SU-DHL-6 (cell line): Measurements from ENCODE around the gene TMEM132A.

Source experiments
- H2AFZ ChIP-seq: fragments of 200-600 bp; sonication (generic); 2 replicates; pipeline ENCODE4 v1.6.1; 2014; ENCODE audit warnings: low read depth, mild to moderate bottlenecking, moderate library complexity, mixed read lengths, antibody characterized with exemption, low read length; ENCODE audit not compliant: severe bottlenecking
- H3F3A ChIP-seq: fragments of 200-600 bp; shearing (Covaris generic); 2 replicates; pipeline ENCODE4 v1.6.0; 2016; ENCODE audit warnings: antibody characterized with exemption, mild to moderate bottlenecking; ENCODE audit not compliant: insufficient read depth
- H3K27ac ChIP-seq: fragments of 200-600 bp; sonication (generic); 2 replicates; pipeline ENCODE4 v1.5.1; 2016; ENCODE audit warnings: low read depth, mild to moderate bottlenecking, low read length, moderate library complexity, mixed read lengths
- H3K27me3 ChIP-seq: fragments of 200-600 bp; sonication (generic), shearing (Covaris generic); 2 replicates; pipeline ENCODE4 v1.6.0; 2014; ENCODE audit warnings: mild to moderate bottlenecking, low read length
- H3K36me3 ChIP-seq: fragments of 200-600 bp; sonication (generic); 2 replicates; pipeline ENCODE4 v1.6.1; 2014; ENCODE audit warnings: mild to moderate bottlenecking, low read length, mixed read lengths
- H3K4me2 ChIP-seq: fragments of 300-600, 200-600 bp; shearing (Covaris generic), sonication (generic); 2 replicates; pipeline ENCODE4 v1.6.0; 2014; ENCODE audit warnings: low read length, low read depth, mild to moderate bottlenecking; ENCODE audit not compliant: poor library complexity, severe bottlenecking
- H3K4me3 ChIP-seq: fragments of 200-600 bp; sonication (generic); 2 replicates; pipeline ENCODE4 v1.5.1; 2014; ENCODE audit warnings: antibody characterized with exemption, low read length, mild to moderate bottlenecking, mixed read lengths; ENCODE audit not compliant: insufficient read depth, poor library complexity, severe bottlenecking
- H3K79me2 ChIP-seq: fragments of 200-600 bp; sonication (generic); 2 replicates; pipeline ENCODE4 v1.6.1; 2014; ENCODE audit warnings: mild to moderate bottlenecking, low read length, moderate library complexity; ENCODE audit not compliant: insufficient read depth
- H3K9ac ChIP-seq: fragments of 200-600 bp; sonication (generic); 2 replicates; pipeline ENCODE4 v1.7.0; 2014; ENCODE audit warnings: mild to moderate bottlenecking, low read length
- H3K9me2 ChIP-seq: fragments of 200-600 bp; sonication (generic); replicated peaks from 2 replicates; pipeline ENCODE4 v1.6.1; 2014; ENCODE audit warnings: low read length; ENCODE audit not compliant: insufficient read depth
- H3K9me3 ChIP-seq: fragments of 200-600 bp; sonication (generic); 2 replicates; pipeline ENCODE4 v1.6.1; 2014; ENCODE audit warnings: low read length, mixed read lengths; ENCODE audit not compliant: insufficient read depth
- H4K20me1 ChIP-seq: fragments of 200-600 bp; sonication (generic); 2 replicates; pipeline ENCODE4 v1.6.1; 2014; ENCODE audit warnings: low read depth, mild to moderate bottlenecking, antibody characterized with exemption, low read length, moderate library complexity, mixed read lengths
- EZH2phosphoT487 ChIP-seq: fragments of 200-600 bp; sonication (generic), shearing (Covaris generic); conservative IDR thresholded peaks from 2 replicates; pipeline ENCODE4 v1.6.1; 2018; ENCODE audit warnings: mild to moderate bottlenecking, antibody characterized with exemption, low read length, moderate library complexity, mixed read lengths
- TF ChIP-seq, protein P1 (sequence below): fragments of 200-600 bp; sonication (generic); IDR thresholded peaks from one replicate; pipeline ENCODE4 v1.5.1; 2017; ENCODE audit warnings: antibody characterized with exemption, mild to moderate bottlenecking, low read length, moderate library complexity; ENCODE audit not compliant: insufficient read depth, poor library complexity, severe bottlenecking

TMEM132A gene

GRCh38 chr11:60937144-60937527 lies 12.9 kb downstream of the TMEM132A start:
- no peaks in the 10 kb centered on the region for H3K36me3 ChIP-seq
- no peak overlapping the region for H3K9ac ChIP-seq
- peaks cover 9% of the 10 kb centered on the region for H3F3A ChIP-seq
- no peaks in the 10 kb centered on the region for H3K79me2 ChIP-seq
- H2AFZ ChIP-seq, result no peak overlapping the region
- TF ChIP-seq, protein P1, sequence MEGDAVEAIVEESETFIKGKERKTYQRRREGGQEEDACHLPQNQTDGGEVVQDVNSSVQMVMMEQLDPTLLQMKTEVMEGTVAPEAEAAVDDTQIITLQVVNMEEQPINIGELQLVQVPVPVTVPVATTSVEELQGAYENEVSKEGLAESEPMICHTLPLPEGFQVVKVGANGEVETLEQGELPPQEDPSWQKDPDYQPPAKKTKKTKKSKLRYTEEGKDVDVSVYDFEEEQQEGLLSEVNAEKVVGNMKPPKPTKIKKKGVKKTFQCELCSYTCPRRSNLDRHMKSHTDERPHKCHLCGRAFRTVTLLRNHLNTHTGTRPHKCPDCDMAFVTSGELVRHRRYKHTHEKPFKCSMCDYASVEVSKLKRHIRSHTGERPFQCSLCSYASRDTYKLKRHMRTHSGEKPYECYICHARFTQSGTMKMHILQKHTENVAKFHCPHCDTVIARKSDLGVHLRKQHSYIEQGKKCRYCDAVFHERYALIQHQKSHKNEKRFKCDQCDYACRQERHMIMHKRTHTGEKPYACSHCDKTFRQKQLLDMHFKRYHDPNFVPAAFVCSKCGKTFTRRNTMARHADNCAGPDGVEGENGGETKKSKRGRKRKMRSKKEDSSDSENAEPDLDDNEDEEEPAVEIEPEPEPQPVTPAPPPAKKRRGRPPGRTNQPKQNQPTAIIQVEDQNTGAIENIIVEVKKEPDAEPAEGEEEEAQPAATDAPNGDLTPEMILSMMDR, result no peak
- no peak for TF ChIP-seq EZH2phosphoT487
- no peak overlapping the region for H3K4me2 ChIP-seq
- no peaks in the 10 kb centered on the region for H3K27me3 ChIP-seq
- no peaks in the 10 kb centered on the region for H4K20me1 ChIP-seq
- H3K27ac ChIP-seq, result no peak overlapping the region
- H3K9me3 ChIP-seq, result no peaks in the 10 kb centered on the region
- no peaks in the 10 kb centered on the region for H3K9me2 ChIP-seq
- H3K4me3 ChIP-seq, result no peak overlapping the region

GRCh38 chr11:60937811-60938210 lies 13.6 kb downstream of the TMEM132A start:
- Histone ChIP-seq H3K36me3 (no peaks in the 10 kb centered on the region), H3K79me2 (no peaks in the 10 kb centered on the region), H3K9me3 (no peaks in the 10 kb centered on the region), H3K9ac (no peak overlapping the region), H3K4me3 (no peak overlapping the region), H3F3A (peaks cover 2% of the 10 kb centered on the region; the same call in 1 of the 2 replicates), H2AFZ (no peak overlapping the region), H3K27ac (no peak overlapping the region), H3K4me2 (no peak overlapping the region), H3K9me2 (no peaks in the 10 kb centered on the region), H3K27me3 (no peaks in the 10 kb centered on the region), H4K20me1 (no peaks in the 10 kb centered on the region)
- TF ChIP-seq, protein P1, result no peak
- TF ChIP-seq EZH2phosphoT487, result no peak

DNA sequence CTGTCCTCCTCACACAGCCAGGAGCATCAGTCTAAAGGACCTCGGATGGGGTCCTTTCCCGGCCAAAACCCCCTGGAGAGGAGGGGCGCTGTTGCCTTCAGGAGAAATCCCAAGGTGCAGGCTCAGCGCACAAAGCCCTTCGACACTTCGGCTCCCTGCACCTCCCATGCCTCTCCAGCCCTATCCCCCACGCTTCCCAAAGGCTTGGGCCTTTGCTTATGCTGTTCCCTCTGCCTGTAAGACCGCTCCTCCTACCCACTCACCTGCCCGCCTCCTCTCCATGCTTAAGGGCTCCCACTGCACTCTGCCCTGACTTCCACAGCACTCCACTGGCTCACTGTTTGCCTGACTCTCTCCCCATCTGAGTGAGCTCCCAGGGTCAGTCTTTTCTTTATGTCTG lies 14.2 kb downstream of the TMEM132A start:
- Histone ChIP-seq H3F3A (no peaks in the 10 kb centered on the region), H3K36me3 (no peaks in the 10 kb centered on the region), H3K9ac (no peak overlapping the region), H3K4me2 (no peak overlapping the region), H3K9me2 (no peaks in the 10 kb centered on the region), H3K79me2 (no peaks in the 10 kb centered on the region), H3K27ac (no peak overlapping the region), H3K4me3 (no peak overlapping the region), H3K27me3 (no peaks in the 10 kb centered on the region), H3K9me3 (no peaks in the 10 kb centered on the region), H2AFZ (no peak overlapping the region), H4K20me1 (no peaks in the 10 kb centered on the region)
- TF ChIP-seq EZH2phosphoT487, result no peak
- TF ChIP-seq, protein P1, result no peak
